Astrocyte of the cerebellum (primary cell): Measurements from ENCODE around the gene AFTPH.

ENCODE experiments used
- DNase-seq: peaks from one replicate; pipeline ENCODE4 v3.0.0-alpha.2; 2011; ENCODE audit warnings: low read depth
- H3K4me3 ChIP-seq: 2 replicates; pipeline ENCODE4 v1.5.1; 2011; ENCODE audit warnings: mild to moderate bottlenecking, low read depth, low read length, moderate library complexity
- CTCF ChIP-seq: IDR thresholded peaks from 2 replicates; pipeline ENCODE4 v1.5.1; 2012; ENCODE audit warnings: low read length, low read depth, moderate library complexity, mild to moderate bottlenecking; ENCODE audit errors: missing control alignments
- in situ Hi-C: cut with HindIII; loops from 2 replicates; pipeline ENCODE4 v1.10.0; 2017; ENCODE audit warnings: low sequenced_read_pairs

Gene AFTPH

GRCh38 chr2:64638502-64639120 is 114.5 kb downstream of the AFTPH start:
- H3K4me3 ChIP-seq: no peak overlapping the region
- in situ Hi-C loops: no loop called here
- DNase-seq: no peak
- no peak for TF ChIP-seq CTCF

GRCh38 chr2:64639691-64640090 is 115.6 kb downstream of the AFTPH start:
- H3K4me3 ChIP-seq: no peak overlapping the region
- in situ Hi-C loops: no loop called here
- TF ChIP-seq CTCF: no peak
- DNase-seq: no peak

- in situ Hi-C loops: no loop called here
- no peak for DNase-seq
- no peak overlapping the region for H3K4me3 ChIP-seq
- no peak for TF ChIP-seq CTCF
Measured at GRCh38 chr2:64640153-64641044, 116.3 kb downstream of the AFTPH start.

GRCh38 chr2:64641599-64641998 is 117.5 kb downstream of the AFTPH start:
- DNase-seq: no peak
- in situ Hi-C loops: no loop called here

More at GRCh38 chr2:64641599-64641998, 117.5 kb downstream of the AFTPH start:
- TF ChIP-seq CTCF: no peak
- no peak overlapping the region for H3K4me3 ChIP-seq
